ENCODE measurements around the gene ZNF778.
"Not testable (repeated sequence)": the region's sequence is repeated elsewhere in the genome, so short reads cannot be mapped to it uniquely, and the experiment has no call there.

ZNF778 gene

DNA sequence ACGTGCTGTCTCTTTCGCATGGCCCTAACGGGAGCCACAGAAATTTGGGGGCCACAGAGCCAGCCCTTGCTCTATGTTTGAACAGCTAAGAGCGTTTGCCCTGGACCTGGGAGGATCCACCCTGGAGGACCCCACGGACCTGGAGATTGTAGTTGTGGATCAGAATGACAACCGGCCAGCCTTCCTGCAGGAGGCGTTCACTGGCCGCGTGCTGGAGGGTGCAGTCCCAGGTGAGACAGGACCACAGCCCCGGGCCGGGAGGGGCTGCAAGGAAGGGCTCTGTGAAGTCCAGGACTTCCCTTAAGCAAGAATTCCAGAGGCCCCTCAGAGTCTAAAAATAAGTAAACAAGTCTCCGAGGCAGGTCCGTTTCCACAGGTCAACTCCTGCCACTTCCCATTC lies 34.0 kb upstream of the ZNF778 start:
- no peak for DNase-seq (ENCODE audit: low read depth)

DNA sequence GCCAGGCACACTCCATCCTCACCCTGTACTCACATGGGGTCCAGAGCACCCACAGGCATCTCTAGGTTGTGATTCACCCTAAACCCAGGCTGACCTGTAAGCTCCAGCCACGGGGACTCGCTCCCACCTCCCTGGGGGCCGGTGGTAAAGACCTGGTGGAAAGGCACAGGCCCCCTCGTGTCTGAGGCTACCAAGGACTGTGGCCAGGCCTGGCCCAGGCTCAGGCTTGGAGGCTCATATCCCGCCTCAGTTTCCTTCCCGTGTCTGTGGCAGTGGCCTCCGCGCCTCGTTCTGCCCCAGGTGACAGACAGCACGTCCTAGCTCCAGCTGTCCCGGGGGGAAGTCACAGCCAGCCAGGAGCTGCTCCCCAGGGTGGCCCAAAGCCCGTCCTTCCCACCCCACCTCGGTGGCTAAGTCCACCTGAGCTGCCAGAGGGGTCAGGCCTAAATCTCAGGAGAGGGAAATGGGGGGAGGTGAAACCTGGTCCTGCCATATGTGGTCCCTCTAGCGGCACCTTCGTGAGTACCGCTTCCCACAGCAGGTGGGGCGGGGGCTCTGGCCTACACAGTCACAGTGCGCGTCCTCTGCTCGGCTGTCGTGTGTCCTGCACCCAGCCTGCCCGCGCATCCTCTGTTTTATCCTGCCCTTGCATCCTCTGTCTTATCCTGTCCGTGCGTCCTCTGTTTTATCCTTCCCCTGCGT lies 33.4 kb upstream of the ZNF778 start:
- DNase-seq (ENCODE audit: low read depth): no peak

DNA sequence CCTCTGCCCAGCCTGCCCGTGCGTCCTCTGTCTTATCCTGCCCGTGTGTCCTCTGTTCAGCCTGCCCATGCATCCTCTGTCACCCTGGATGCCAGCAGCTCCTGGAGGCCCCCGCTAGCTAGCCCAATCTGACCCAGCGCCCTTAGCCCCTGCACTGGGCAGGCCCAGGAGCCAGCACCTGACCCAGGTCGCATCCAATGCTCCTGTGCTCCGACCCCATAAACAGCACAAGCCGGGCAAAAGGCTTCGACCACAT lies 32.9 kb upstream of the ZNF778 start:
- DNase-seq (ENCODE audit: low read depth): no peak

DNA sequence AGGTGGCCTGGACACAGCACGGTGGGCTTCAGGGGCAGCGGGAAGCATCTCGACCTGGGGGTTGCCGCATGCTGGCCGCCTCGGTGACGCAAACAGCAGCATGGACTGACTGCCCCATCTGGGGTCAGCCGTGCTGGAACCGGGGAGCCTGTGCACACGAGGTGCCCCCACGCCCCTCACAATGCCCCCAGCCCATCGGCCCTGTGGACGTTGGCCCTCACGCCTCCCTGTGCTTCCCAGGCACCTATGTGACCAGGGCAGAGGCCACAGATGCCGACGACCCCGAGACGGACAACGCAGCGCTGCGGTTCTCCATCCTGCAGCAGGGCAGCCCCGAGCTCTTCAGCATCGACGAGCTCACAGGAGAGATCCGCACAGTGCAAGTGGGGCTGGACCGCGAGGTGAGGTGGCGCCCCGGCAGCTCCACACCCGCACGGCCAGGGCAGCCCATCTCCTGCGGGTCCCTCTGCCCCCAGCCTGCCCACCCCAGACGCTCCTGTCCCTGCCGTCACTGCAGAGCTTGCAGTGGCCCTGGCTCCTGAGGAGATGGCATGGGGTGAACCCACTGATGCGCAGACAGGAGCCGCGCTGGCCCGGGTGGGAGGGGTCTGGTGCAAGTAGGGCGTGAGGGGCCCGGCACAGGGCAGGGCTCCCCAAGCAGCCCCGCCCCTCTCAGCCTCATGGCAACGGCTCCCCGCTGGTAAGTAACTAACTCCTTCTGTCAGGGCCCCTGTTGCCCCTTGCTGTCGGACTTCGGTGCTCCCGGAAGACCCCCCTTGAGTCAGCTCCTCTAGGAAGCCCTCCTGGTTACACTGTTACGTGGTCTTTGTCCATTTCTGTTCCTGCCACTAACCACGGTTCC lies 32.3 kb upstream of the ZNF778 start:
- DNase-seq (ENCODE audit: low read depth): no peak

DNA sequence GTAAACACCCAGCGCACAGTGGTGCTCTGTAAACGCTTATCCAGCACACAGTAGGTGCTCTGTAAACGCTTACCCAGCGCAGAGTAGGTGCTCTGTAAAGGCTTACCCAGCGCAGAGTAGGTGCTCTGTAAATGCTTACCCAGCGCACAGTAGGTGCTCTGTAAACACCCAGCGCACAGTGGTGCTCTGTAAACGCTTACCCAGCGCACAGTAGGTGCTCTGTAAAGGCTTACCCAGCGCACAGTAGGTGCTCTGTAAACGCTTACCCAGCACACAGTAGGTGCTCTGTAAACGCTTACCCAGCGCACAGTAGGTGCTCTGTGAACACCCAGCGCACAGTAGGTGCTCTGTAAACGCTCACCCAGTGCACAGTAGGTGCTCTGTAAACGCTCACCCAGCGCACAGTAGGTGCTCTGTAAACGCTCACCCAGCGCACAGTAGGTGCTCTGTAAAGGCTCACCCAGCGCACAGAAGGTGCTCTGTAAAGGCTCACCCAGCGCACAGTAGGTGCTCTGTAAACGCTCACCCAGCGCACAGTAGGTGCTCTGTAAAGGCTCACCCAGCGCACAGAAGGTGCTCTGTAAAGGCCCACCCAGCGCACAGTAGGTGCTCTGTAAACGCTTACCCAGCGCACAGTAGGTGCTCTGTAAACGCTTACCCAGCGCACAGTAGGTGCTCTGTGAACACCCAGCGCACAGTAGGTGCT lies 31.5 kb upstream of the ZNF778 start:
- DNase-seq (ENCODE audit: low read depth): not testable (repeated sequence)

DNA sequence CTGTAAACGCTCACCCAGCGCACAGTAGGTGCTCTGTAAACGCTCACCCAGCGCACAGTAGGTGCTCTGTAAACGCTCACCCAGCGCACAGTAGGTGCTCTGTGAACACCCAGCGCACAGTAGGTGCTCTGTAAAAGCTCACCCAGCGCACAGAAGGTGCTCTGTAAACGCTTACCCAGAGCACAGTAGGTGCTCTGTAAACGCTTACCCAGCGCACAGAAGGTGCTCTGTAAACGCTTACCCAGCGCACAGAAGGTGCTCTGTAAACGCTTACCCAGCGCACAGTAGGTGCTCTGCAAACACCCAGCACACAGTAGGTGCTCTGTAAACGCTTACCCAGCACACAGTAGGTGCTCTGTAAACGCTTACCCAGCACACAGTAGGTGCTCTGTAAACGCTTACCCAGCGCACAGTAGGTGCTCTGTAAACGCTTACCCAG lies 30.9 kb upstream of the ZNF778 start:
- DNase-seq (ENCODE audit: low read depth): not testable (repeated sequence)

DNA sequence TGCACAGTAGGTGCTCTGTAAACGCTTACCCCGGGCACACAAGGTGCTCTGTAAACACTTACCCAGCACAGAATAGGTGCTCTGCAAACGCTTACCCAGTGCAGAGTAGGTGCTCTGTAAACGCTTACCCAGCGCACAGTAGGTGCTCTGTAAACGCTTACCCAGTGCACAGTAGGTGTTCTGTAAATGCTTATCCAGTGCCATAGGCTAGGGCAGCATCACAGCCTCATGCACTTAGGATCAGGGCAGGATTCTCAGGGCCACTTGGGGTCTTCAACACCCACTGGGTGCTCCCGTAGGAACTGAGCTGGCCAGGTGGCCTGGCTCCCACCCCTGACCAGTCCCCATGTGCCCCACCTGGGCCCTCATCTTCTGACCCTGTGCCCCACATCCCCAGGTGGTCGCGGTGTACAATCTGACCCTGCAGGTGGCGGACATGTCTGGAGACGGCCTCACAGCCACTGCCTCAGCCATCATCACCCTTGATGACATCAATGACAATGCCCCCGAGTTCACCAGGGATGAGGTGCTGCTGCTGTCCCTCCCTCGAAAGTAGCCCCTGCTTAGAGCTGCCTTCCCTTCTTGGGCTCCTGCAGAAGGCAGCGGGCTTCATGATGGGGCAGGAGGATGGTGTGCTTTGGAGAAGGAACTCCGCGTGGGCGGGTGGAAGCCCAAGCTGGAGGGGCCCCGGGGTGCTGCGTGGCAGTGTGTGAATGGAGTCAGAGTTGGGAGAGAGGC lies 30.3 kb upstream of the ZNF778 start:
- DNase-seq (ENCODE audit: low read depth): no peak

DNA sequence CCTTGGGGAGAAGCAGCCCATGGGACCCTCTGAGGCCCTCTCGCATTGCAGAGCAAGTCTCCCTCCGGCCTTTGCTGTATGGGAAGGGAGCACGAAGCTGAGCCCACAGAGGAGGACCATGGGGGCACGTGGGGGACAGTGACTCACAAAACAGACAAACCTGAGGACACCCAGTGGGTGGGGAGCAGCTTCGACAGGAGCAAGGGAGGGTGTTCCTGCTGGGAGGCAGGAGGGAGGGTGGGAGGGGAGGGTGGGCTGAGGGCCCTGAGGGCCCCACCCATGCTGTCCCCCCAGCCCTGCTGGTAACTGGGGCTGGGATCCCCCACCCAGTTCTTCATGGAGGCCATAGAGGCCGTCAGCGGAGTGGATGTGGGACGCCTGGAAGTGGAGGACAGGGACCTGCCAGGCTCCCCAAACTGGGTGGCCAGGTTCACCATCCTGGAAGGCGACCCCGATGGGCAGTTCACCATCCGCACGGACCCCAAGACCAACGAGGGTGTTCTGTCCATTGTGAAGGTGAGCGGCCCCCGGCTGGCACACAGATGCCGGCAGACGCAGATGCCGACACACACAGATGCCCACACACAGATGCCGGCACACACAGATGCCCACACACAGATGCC lies 29.6 kb upstream of the ZNF778 start:
- no peak for DNase-seq (ENCODE audit: low read depth)

DNA sequence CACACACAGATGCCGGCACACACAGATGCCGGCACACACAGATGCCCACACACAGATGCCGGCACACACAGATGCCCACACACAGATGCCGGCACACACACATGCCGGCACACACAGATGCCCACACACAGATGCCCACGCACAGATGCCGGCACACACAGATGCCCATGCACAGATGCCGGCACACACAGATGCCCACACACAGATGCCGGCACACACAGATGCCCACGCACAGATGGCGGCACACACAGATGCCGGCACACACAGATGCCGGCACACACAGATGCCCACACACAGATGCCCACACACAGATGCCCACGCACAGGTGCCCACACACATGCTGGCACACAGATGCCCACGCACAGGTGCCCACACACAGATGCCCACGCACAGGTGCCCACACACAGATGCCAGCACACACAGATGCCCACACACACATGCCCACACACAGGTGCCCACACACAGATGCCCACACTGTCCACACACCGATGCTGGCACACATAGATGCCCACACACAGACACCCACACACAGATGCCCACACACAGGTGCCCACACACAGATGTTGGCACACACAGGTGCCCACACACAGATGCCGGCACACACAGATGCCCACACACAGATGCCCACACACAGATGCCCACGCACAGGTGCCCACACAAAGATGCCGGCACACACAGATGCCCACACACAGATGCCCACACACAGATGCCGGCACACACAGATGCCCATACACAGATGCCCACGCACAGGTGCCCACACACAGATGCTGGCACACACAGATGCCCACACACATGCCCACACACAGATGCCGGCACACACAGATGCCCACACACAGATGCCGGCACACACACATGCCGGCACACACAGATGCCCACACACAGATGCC lies 28.8 kb upstream of the ZNF778 start:
- DNase-seq (ENCODE audit: low read depth): not testable (repeated sequence)

DNA sequence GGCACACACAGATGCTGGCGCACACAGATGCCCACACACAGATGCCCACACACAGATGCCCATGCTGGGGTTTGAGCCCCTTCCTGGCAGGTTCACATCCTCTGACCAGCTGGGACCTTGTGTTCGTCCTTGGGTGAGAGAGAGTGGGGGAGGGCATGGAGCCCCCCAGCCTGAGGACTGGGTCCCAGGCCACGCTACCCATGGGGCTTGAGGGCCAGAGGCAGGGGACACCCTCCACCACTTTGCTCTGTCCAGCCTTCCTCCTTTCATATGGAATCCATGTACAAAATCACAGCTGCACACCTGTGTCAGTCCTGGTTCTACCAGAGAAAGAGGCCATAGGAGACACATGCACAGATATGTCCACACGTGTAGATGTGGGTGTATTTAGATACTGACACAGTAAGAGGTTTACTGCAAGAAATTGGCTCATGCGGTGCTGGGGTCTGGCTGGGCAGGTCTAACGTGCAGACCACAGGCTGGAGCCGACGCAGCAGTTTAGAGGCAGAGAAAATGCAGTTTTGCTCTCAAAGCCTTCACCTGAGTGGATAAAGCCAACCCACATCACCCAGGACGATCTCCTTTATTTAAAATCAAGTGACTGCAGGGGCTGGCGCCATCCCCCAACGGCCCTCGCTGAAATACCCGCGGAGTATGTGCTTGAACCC lies 28.0 kb upstream of the ZNF778 start:
- DNase-seq (ENCODE audit: low read depth): no peak

DNA sequence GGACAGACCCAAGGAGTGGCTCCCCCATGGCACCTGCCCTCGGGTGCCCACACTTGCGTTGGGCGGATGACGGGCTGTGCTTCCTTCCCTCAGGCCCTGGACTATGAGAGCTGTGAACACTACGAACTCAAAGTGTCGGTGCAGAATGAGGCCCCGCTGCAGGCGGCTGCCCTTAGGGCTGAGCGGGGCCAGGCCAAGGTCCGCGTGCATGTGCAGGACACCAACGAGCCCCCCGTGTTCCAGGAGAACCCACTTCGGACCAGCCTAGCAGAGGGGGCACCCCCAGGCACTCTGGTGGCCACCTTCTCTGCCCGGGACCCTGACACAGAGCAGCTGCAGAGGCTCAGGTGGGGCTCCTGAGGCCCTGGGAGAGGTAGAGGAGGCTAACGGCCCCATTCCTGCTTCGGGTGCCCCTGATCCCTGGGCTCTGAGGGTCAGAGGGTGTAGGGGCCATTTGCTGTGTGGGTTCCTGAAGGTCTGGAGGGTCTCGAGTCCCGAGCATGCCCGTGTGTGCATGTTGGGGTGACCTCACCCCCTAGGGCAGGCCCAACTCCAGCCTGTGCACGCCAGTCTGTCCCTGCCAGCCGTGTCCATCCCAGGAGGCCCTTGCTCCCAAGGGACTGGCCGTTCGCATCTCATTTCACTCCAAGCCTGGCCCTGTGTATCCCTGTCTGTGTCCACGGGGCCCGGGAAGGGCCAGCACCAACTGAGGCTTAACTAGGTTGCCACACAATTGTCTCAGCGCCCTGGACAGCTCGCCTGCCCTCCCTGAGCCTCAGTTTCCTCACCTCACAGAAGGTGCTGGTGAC lies 27.1 kb upstream of the ZNF778 start:
- DNase-seq (ENCODE audit: low read depth): no peak

DNA sequence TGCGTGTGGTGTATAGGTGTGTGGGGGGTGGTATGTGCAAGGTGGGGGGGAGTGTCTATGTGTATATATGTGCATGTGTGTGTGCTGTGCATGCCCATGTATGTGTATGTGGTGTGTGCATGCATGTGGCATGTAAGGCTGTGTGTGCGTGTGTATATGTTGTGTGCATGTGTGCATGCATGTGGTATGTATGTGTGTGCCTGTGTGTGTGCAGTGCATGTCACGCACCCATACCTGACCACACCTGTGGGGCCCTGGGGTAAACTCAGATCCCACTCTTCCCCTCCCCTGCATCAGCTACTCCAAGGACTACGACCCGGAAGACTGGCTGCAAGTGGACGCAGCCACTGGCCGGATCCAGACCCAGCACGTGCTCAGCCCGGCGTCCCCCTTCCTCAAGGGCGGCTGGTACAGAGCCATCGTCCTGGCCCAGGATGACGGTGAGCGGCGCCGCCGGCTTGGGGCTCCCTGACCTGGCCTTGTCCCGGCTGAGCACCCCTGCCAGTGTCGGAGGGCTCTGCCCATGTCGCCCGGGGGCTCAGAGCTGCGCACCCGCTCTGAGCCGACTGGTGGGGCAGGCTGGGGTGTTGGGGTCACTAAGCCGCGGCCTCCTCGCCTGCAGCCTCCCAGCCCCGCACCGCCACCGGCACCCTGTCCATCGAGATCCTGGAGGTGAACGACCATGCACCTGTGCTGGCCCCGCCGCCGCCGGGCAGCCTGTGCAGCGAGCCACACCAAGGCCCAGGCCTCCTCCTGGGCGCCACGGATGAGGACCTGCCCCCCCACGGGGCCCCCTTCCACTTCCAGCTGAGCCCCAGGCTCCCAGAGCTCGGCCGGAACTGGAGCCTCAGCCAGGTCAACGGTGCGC lies 26.2 kb upstream of the ZNF778 start:
- no peak for DNase-seq (ENCODE audit: low read depth)

DNA sequence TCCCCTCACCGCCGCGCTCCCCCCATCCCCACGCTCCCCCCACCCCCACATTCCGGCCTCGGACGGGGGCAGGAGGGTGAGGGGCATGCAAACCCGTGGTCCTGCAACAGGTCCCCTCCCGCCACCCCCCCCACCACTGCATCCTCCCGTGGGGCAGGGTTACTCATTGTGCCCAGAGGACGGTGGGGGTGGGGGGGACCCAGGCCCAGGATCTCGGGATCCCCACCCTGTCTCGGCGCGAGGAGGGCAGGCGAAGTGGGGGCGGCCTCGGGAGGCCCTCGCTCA lies 25.7 kb upstream of the ZNF778 start:
- no peak for DNase-seq (ENCODE audit: low read depth)

DNA sequence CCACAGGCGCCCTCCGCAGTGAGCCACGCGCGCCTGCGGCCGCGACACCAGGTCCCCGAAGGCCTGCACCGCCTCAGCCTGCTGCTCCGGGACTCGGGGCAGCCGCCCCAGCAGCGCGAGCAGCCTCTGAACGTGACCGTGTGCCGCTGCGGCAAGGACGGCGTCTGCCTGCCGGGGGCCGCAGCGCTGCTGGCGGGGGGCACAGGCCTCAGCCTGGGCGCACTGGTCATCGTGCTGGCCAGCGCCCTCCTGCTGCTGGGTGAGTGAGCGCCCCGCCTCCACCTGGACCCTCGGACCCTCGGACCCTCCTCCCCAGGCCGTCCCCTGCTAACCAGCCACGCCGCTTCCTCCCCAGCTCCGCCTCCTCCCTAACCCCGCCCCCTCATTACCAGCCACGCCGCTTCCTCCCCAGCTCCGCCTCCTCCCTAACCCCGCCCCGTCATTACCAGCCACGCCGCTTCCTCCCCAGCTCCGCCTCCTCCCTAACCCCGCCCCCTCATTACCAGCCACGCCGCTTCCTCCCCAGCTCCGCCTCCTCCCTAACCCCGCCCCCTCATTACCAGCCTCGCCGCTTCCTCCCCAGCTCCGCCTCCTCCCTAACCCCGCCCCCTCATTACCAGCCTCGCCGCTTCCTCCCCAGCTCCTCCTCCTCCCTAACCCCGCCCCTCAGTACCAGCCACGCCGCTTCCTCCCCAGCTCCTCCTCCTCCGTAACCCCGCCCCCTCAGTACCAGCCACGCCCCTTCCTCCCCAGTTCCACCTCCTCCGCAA lies 25.1 kb upstream of the ZNF778 start:
- peak; percentile 83 for DNase-seq (ENCODE audit: low read depth)

DNA sequence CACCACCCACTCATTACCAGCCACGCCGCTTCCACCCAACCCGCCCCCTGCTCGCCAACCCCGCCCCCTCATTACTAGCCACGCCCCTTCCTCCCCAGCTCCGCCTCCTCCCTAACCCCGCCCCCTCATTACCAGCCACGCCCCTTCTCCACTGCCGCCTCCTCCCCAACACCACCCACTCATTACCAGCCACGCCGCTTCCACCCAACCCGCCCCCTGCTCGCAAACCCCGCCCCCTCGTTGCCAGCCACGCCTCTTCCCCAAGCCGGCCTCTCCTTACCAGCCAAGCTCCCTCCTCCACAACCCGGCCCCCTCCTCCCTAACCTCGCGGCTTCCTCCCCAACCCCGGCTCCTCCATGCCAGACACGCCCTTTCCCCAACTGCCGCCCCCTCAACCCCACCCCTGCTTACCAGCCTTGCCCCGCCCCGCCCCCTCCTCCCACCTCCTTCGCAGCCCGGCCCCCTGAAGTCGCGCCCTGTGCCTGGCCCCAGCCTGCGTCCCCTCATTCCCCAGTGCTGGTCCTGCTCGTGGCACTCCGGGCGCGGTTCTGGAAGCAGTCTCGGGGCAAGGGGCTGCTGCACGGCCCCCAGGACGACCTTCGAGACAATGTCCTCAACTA lies 24.4 kb upstream of the ZNF778 start:
- no peak for DNase-seq (ENCODE audit: low read depth)

DNA sequence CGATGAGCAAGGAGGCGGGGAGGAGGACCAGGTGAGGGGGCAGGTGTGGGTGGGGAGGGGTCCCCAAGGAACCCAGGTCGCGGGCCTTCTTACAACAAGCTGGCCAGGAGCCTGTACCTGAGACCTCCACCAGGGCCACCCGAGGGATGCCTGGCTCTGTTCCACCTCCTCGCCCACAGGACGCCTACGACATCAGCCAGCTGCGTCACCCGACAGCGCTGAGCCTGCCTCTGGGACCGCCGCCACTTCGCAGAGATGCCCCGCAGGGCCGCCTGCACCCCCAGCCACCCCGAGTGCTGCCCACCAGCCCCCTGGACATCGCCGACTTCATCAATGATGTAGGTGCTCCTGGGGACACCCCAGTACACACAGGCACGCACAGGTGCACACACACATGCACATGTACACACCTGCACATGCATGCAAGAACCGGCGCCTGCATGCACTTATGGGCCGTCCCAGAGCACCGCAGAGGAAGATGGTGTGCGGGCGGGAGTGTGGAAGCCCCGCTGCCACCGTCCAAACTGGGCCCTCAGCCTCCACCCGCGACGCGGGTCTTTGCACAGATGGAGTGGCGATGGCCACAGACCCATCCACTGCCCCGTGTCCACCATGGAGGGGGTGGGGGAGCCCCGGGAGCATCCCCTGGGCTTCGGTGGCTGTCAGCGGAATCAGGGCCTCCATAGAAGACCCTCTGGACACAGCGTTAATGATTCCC lies 23.8 kb upstream of the ZNF778 start:
- no peak for DNase-seq (ENCODE audit: low read depth)

Data from GM04504 (cell line).